Uterus (tissue), 4 donors: Measurements from ENCODE around the gene TIMM44. TPM values are rescaled to one million over a fixed set of nuclear protein-coding genes. Genes with fewer than 3 reads are reported as not detected.

Experiments used
- DNase-seq, 2 donors: peaks; one replicate each; pipeline ENCODE4 v3.0.0-alpha.2; 2019 to 2020
- H3K27ac ChIP-seq, 2 donors: fragments of 200-600 bp; sonication (generic); 1 replicate in 1 of 2; 2 replicates in 1 of 2; pipeline ENCODE4 v1.5.1; 2016 to 2018
- H3K27me3 ChIP-seq, 2 donors: fragments of 200-600 bp; sonication (generic); one replicate each; pipeline ENCODE4 v1.5.1; 2018 to 2019; ENCODE audit warnings: control low read depth in 1 of 2
- H3K36me3 ChIP-seq, 2 donors: fragments of 200-600 bp; sonication (generic); one replicate each; pipeline ENCODE4 v1.5.1; 2019; ENCODE audit warnings: control low read depth in 1 of 2
- H3K4me1 ChIP-seq, 2 donors: fragments of 200-600 bp; sonication (generic); one replicate each; pipeline ENCODE4 v1.5.1; 2018 to 2019; ENCODE audit warnings: control low read depth in 1 of 2
- H3K4me3 ChIP-seq, 2 donors: fragments of 200-600 bp; sonication (generic); 1 replicate in 1 of 2; 2 replicates in 1 of 2; pipeline ENCODE4 v1.5.1; 2018 to 2019; ENCODE audit warnings: mild to moderate bottlenecking in 1 of 2
- H3K9me3 ChIP-seq, 2 donors: fragments of 200-600 bp; sonication (generic); one replicate each; pipeline ENCODE4 v1.5.1; 2019; ENCODE audit warnings: control low read depth in 1 of 2
- CTCF ChIP-seq, 4 experiments: fragments of 200-600 bp in 2 of 4; fragments of 450-650 bp in 2 of 4; sonication (generic) in 2 of 4; IDR thresholded peaks; one replicate each; pipeline ENCODE4 v1.5.1; 2016 to 2019; ENCODE audit warnings: antibody characterized with exemption in 4 of 4, mild to moderate bottlenecking in 2 of 4, moderate library complexity in 1 of 4
- POLR2A ChIP-seq, 2 donors: fragments of 450-650 bp; IDR thresholded peaks; one replicate each; pipeline ENCODE4 v1.6.1; 2016; ENCODE audit warnings: antibody characterized with exemption in 2 of 2, mild to moderate bottlenecking in 1 of 2, moderate library complexity in 1 of 2
- intact Hi-C: fragments of 100-400 bp; cut with DNase I; formaldehyde crosslinking; loops from one replicate; pipeline ENCODE4 v1.15.1; 2023; ENCODE audit warnings: low total_unique reads
- total RNA-seq, 4 donors: library from RNA; depleted of rRNA in 3 of 4; stranded (reverse); fragments of >200 nt in 3 of 4; gene quantifications; one replicate each; pipeline versions ENCODE4 v1.1.0 to v1.2.4, GENCODE V29; 2014 to 2023
- donor health status: DM: yes; HTN: yes; CAD: no.

The TIMM44 gene
- total RNA-seq, 4 donors from 2014 or later, result 41.1 to 117 (median 62.9) TPM

DNA sequence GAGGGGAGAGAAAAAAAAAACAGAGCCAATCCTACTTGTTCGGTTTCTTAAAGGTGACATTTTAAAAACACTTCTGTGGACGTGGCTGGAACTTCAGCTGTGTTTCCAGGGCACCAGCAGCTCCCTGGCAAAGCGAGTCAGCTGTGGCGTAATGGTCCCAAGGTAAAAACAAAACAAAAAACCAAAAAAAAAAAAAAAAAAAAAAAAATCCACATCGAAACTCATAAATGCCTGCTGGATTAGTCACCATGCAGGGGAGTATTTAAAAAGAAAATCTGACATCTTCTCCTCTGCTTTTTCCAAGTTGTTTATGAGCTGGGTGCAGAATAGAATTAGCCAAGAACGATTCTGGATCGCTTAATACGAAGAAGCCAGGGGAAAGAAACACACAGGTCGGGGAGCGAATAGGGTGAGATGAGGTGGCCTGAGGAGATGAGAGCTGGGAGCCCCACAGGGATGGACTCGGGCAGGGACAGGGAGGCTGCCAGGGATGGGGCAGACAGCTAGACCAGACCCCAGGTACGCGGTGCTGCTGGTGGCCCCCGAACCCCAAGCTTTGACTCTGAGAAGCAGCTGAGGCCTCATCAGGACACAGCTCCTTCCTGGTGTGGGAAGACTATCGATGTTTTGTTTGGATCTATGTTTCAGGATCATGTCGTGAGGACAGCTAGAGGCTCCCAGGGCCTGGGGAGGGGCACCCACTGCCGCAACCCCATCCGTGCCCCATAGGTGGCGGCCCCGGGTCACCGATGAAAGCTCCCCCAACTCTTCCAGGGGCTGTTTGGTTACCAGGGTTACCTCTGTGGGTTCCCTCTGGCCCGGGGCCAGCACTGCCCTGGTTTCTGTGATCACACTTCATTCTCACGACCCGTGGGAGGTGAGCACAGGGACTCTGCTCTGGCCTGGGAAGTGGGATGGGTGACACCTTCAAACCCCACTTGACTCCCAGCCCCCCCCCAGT, 14.4 kb downstream of the TIMM44 start:
- intact Hi-C loops, result no loop called here
- Histone ChIP-seq H3K4me1 (peaks cover 8 to 54% of the 10 kb centered on the region in 2 donors), H3K27ac (peak overlapping the region; percentile 97 to 99), H3K27me3 (no peaks in the 10 kb centered on the region), H3K9me3 (no peaks in the 10 kb centered on the region), H3K36me3 (no peaks in the 10 kb centered on the region), H3K4me3 (peak overlapping the region; percentile 17)
- DNase-seq, result peak; percentile 78 to 88
- TF ChIP-seq CTCF (IDR thresholded peaks at IDR 0.05) (peak; percentile 7 to 44 (median 26)), POLR2A (IDR thresholded peaks at IDR 0.05) (peak; percentile 21 to 34)

DNA sequence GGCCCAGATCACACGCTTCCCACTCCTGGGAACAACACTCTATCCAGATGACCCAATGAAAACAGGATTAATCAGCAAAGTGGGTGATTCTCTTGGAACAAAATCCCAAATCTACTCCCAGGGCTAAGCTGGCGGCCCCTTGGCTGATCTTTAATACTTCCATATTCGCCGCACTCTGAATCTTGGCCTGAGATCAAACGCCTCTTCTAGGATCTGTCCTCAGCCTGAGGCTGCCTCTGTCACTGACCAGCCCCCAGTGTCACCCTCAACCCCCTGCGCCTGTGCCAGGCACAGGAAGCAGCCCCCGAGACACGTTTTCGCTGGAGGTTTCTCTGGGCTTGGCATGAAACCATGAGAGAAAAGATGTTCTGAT, 15.1 kb downstream of the TIMM44 start:
- intact Hi-C loops, result no loop called here
- no peaks in the 10 kb centered on the region for H3K27me3 ChIP-seq
- DNase-seq, result peak in 1 of 2 donors; percentile 66
- H3K36me3 ChIP-seq, result no peaks in the 10 kb centered on the region
- peak overlapping the region; percentile 97 to 99 for H3K27ac ChIP-seq
- H3K4me3 ChIP-seq, result peak overlapping the region; percentile 17
- peaks cover 8 to 54% of the 10 kb centered on the region in 2 donors for H3K4me1 ChIP-seq
- H3K9me3 ChIP-seq, result no peaks in the 10 kb centered on the region
- TF ChIP-seq POLR2A (IDR thresholded peaks at IDR 0.05) (no peak), CTCF (IDR thresholded peaks at IDR 0.05) (peak in 1 of 4 experiments; percentile 27)

- peak overlapping the region in 1 of 2 donors; percentile 17 for H3K4me3 ChIP-seq
- peak overlapping the region; percentile 97 to 99 for H3K27ac ChIP-seq
- H3K9me3 ChIP-seq, result no peaks in the 10 kb centered on the region
- intact Hi-C loops, result no loop called here
- peaks cover 10 to 54% of the 10 kb centered on the region in 2 donors for H3K4me1 ChIP-seq
- H3K36me3 ChIP-seq, result no peaks in the 10 kb centered on the region
- H3K27me3 ChIP-seq, result no peaks in the 10 kb centered on the region
- peak in 1 of 2 donors; percentile 46 for DNase-seq
- TF ChIP-seq POLR2A (IDR thresholded peaks at IDR 0.05) (no peak), CTCF (IDR thresholded peaks at IDR 0.05) (no peak)
Observed at GRCh38 chr19:7927605-7928333, 15.7 kb downstream of the TIMM44 start.

DNA sequence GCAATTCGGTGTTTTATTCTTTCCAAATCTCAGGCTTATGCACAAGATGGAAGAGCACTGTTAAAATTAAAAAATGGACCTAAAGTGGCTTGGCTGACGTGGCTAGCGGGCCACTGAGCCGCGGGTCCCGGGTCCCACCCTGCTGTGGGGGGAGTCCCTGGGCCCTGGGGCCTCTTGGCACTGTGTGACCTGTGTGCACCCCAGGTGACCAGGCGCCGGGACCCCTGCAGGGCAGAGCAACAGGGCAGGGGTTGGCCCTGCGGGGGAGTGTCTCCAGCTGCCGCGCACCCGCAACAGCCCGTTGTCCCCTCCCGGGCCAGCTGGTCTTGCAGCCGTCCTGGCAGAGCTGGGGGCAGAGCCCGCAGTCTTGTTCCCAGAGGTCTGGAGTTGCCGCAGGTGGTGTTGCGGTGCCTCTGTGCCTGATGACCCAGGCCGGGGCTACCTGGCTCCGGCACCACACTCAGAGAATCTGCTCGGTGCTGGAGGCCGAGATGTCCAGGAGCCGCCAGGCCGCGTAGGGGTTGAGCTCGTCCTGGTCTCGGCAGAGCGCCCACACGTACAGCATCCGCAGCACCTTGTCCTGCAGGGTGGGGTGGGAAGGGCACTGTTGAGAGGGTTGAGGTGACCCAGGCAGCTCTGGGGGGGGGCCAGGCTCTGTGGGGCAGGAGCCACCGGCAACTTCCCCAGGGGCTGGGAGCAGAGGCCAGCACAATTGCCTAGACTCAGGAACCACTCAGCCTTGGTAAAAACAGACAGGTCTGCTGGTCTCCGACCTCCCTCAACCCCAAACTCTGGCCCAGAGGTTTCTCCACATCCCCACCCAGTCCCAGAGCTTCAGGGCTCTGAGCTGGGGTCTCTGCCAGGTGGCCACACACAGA, 16.5 kb downstream of the TIMM44 start:
- H3K27ac ChIP-seq, result peak overlapping the region; percentile 97 to 99
- H3K4me3 ChIP-seq, result peak overlapping the region in 1 of 2 donors; percentile 53
- TF ChIP-seq CTCF (IDR thresholded peaks at IDR 0.05), result no peak
- TF ChIP-seq POLR2A (IDR thresholded peaks at IDR 0.05), result no peak
- no peaks in the 10 kb centered on the region for H3K36me3 ChIP-seq
- H3K27me3 ChIP-seq, result no peaks in the 10 kb centered on the region
- DNase-seq, result peak in 1 of 2 donors; percentile 50
- H3K9me3 ChIP-seq, result no peaks in the 10 kb centered on the region
- H3K4me1 ChIP-seq, result peaks cover 18 to 62% of the 10 kb centered on the region in 2 donors
- intact Hi-C loops, result no loop called here
